ENCODE data around the gene MYH13. TPM values are rescaled to one million over a fixed set of nuclear protein-coding genes. Genes with fewer than 3 reads are reported as not detected.

The MYH13 gene
- total RNA-seq (2014; rRNA removed; shearing (Covaris generic)), result not detected in 2 replicates
- polyA plus RNA-seq (2016; fragmentation: Nextera tagmentation; extraction: Ambion mirVana), result 0.03 TPM in 1 of 2 replicates, not detected in the other

DNA sequence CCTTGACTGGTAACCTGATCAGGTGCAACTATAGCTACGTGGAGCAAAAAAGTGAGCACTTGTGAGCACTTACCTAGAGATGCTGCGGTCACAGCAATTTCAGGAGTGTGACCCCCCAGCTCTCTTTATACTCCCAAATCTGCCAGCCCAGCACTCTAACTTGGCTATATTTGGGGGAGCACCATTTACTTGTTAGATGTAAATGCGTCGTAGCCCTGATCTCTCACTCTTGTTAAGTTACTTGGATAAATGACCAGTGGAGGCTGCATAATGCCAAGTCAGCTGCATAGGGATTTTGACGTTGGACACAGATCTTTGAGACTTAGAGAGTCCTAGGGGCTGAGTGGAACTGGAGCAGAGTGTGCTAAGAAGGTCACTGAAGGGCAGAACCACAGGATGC lies at the start of gene MYH13:
Gene MYH13 (minus strand): TSS at position 101 of the 400 bp plus-strand sequence. CDS start 8,476 bp downstream, outside the sequence.
- Histone ChIP-seq H3K4me1 (ENCODE audit: insufficient read depth) (no peaks in the 10 kb centered on the region), H4K20me1 (ENCODE audit: insufficient read depth) (no peaks in the 10 kb centered on the region), H3K79me2 (ENCODE audit: insufficient read depth) (no peaks in the 10 kb centered on the region), H2AFZ (no peak within 1 kb of the TSS), H3K27ac (no peak within 1 kb of the TSS), H3K27me3 (replicated peaks; ENCODE audit: insufficient read depth) (peaks cover 26% of the 10 kb centered on the region; the same call in 1 of the 2 replicates), H3K4me2 (ENCODE audit: unreplicated experiment) (no peak within 1 kb of the TSS), H3F3A (ENCODE audit: insufficient read depth) (no peaks in the 10 kb centered on the region), H3K36me3 (ENCODE audit: low read depth) (no peaks in the 10 kb centered on the region), H3K9ac (no peak within 1 kb of the TSS), H3K4me3 (no peak within 1 kb of the TSS), H3K9me2 (ENCODE audit: insufficient read depth) (no peaks in the 10 kb centered on the region), H3K9me3 (ENCODE audit: low read depth) (no peaks in the 10 kb centered on the region)
- in situ Hi-C loops (cut with MboI), result no loop called here
- DNase-seq, result no peak
- TF ChIP-seq EZH2phosphoT487 (IDR thresholded peaks at IDR 0.05; ENCODE audit: insufficient read depth, low read depth) (no peak), EZH2 (IDR thresholded peaks at IDR 0.05; ENCODE audit: insufficient read depth, poor library complexity, severe bottlenecking) (no peak)
- WGBS, 2 experiments (ENCODE audit: low coverage in 1 of 2, low lambda C conversion rate in 2 of 2, missing lambda C conversion rate in 2 of 2), result 54 to 62% methylated on average over 5 of the region's 5 CpGs

DNA sequence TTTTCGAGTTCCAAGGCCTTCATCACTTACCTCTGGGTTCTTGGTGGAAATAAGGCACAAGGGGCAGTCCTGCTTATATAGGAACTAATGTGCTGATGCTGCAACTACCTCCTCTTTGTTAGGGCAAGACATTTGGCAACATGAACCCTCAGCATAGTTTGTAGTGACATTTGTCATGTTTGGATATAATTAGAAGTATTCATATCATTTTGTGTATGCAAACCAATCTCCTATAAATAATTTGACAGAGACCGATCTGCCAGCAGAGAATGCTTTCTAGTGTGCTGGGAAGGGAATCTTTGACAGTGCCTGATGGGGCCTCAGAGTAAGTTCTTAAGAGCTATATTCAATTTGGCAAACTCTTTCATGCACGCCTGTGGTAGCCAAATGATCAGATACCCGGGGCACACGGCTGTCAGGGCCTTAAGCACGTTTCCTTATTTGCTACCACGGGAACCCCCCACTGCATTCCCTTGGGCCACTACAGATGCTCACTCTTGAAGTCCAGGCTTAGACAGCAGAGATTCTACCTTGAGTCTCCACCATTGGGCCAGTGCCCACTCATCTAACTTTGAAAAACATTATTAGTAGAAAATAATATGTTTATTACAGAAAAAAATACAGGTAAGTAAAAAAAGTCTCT lies 49.2 kb upstream of the MYH13 start, which contains the start of gene MYH8:
Gene MYH8 (minus strand): TSS at position 51 of the 643 bp plus-strand sequence. CDS start 1,723 bp downstream, outside the sequence.
- no peaks in the 10 kb centered on the region for H4K20me1 ChIP-seq (ENCODE audit: insufficient read depth)
- H3K4me2 ChIP-seq (ENCODE audit: unreplicated experiment), result no peak within 1 kb of the TSS
- 26 to 31% methylated on average over 7 of the region's 7 CpGs for WGBS, 2 experiments (ENCODE audit: low coverage in 1 of 2, low lambda C conversion rate in 2 of 2, missing lambda C conversion rate in 2 of 2)
- H3K4me3 ChIP-seq, result no peak within 1 kb of the TSS
- H3K79me2 ChIP-seq (ENCODE audit: insufficient read depth), result no peaks in the 10 kb centered on the region
- H3K4me1 ChIP-seq (ENCODE audit: insufficient read depth), result no peaks in the 10 kb centered on the region
- H3K9me2 ChIP-seq (ENCODE audit: insufficient read depth), result no peaks in the 10 kb centered on the region
- H3K27ac ChIP-seq, result no peak within 1 kb of the TSS
- no peak for DNase-seq
- no peak for TF ChIP-seq EZH2phosphoT487 (IDR thresholded peaks at IDR 0.05; ENCODE audit: insufficient read depth, low read depth)
- no peak for TF ChIP-seq EZH2 (IDR thresholded peaks at IDR 0.05; ENCODE audit: insufficient read depth, poor library complexity, severe bottlenecking)
- H3F3A ChIP-seq (ENCODE audit: insufficient read depth), result no peaks in the 10 kb centered on the region
- H3K36me3 ChIP-seq (ENCODE audit: low read depth), result no peaks in the 10 kb centered on the region
- H3K9ac ChIP-seq, result no peak within 1 kb of the TSS
- H2AFZ ChIP-seq, result no peak within 1 kb of the TSS
- no peaks in the 10 kb centered on the region for H3K9me3 ChIP-seq (ENCODE audit: low read depth)
- in situ Hi-C loops (cut with MboI), result no loop called here
- 0 out of 2 replicates have a peak, but pooled peaks cover 6% of the 10 kb centered on the region for H3K27me3 ChIP-seq (replicated peaks; ENCODE audit: insufficient read depth)

DNA sequence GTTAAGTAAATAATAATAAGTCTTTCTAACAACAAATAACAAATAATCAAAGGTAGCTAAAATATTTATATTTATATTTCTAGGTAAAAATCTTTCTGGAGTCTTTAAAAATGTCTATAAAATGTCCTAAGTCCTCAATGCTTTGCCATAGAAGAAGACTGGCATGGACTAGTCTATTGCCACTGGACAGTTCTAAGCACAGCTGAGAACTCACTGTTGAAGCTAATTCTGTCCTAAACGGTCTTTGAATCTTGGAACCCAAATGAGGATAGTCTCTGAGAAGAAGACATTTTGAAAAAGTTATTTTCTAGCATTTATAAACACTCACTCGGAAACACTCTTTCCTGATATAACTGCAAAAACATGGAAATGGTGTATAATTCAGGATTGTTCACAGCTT lies 48.4 kb upstream of the MYH13 start:
- no peaks in the 10 kb centered on the region for H3F3A ChIP-seq (ENCODE audit: insufficient read depth)
- DNase-seq, result no peak
- H3K9ac ChIP-seq, result no peak overlapping the region
- H3K4me3 ChIP-seq, result no peak overlapping the region
- no peaks in the 10 kb centered on the region for H4K20me1 ChIP-seq (ENCODE audit: insufficient read depth)
- H3K36me3 ChIP-seq (ENCODE audit: low read depth), result no peaks in the 10 kb centered on the region
- H3K27ac ChIP-seq, result no peak overlapping the region
- WGBS, 2 experiments (ENCODE audit: low coverage in 1 of 2, low lambda C conversion rate in 2 of 2, missing lambda C conversion rate in 2 of 2), result 29 to 31% methylated on average over 2 of the region's 2 CpGs
- H2AFZ ChIP-seq, result no peak overlapping the region
- H3K4me1 ChIP-seq (ENCODE audit: insufficient read depth), result no peaks in the 10 kb centered on the region
- H3K27me3 ChIP-seq (replicated peaks; ENCODE audit: insufficient read depth), result 0 out of 2 replicates have a peak, but pooled peaks cover 6% of the 10 kb centered on the region
- TF ChIP-seq EZH2phosphoT487 (IDR thresholded peaks at IDR 0.05; ENCODE audit: insufficient read depth, low read depth) (no peak), EZH2 (IDR thresholded peaks at IDR 0.05; ENCODE audit: insufficient read depth, poor library complexity, severe bottlenecking) (no peak)
- no peaks in the 10 kb centered on the region for H3K9me2 ChIP-seq (ENCODE audit: insufficient read depth)
- H3K9me3 ChIP-seq (ENCODE audit: low read depth), result no peaks in the 10 kb centered on the region
- no peaks in the 10 kb centered on the region for H3K79me2 ChIP-seq (ENCODE audit: insufficient read depth)
- in situ Hi-C loops (cut with MboI), result no loop called here
- no peak overlapping the region for H3K4me2 ChIP-seq (ENCODE audit: unreplicated experiment)

DNA sequence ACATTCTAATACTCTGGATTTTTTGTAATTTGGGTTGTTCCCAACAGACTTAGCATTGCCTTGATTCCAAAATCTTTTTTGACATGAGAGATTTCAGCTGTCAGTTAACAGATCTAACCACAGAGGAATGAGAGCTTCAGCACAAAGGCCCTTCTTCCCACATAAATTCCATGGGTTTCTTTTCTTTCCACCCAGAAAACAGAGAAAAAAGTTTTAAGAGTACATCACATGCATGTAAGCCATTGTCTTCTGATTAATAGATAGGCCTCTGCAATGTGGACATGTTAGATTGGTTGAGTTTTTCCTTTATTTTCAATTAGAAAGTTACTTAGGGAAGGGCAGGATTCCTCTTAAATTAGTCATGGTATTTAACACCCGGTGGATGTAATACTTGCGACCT lies 48.0 kb upstream of the MYH13 start:
- H3K79me2 ChIP-seq (ENCODE audit: insufficient read depth), result no peaks in the 10 kb centered on the region
- no peak overlapping the region for H2AFZ ChIP-seq
- 64 to 68% methylated on average over 2 of the region's 2 CpGs for WGBS, 2 experiments (ENCODE audit: low coverage in 1 of 2, low lambda C conversion rate in 2 of 2, missing lambda C conversion rate in 2 of 2)
- TF ChIP-seq EZH2 (IDR thresholded peaks at IDR 0.05; ENCODE audit: insufficient read depth, poor library complexity, severe bottlenecking) (no peak), EZH2phosphoT487 (IDR thresholded peaks at IDR 0.05; ENCODE audit: insufficient read depth, low read depth) (no peak)
- no peaks in the 10 kb centered on the region for H3K4me1 ChIP-seq (ENCODE audit: insufficient read depth)
- no peaks in the 10 kb centered on the region for H3F3A ChIP-seq (ENCODE audit: insufficient read depth)
- H3K36me3 ChIP-seq (ENCODE audit: low read depth), result no peaks in the 10 kb centered on the region
- H3K27ac ChIP-seq, result no peak overlapping the region
- no peak overlapping the region for H3K9ac ChIP-seq
- H3K4me3 ChIP-seq, result no peak overlapping the region
- in situ Hi-C loops (cut with MboI), result no loop called here
- no peaks in the 10 kb centered on the region for H3K9me2 ChIP-seq (ENCODE audit: insufficient read depth)
- DNase-seq, result no peak
- no peaks in the 10 kb centered on the region for H3K9me3 ChIP-seq (ENCODE audit: low read depth)
- no peak overlapping the region for H3K4me2 ChIP-seq (ENCODE audit: unreplicated experiment)
- no peaks in the 10 kb centered on the region for H4K20me1 ChIP-seq (ENCODE audit: insufficient read depth)
- 0 out of 2 replicates have a peak, but pooled peaks cover 6% of the 10 kb centered on the region for H3K27me3 ChIP-seq (replicated peaks; ENCODE audit: insufficient read depth)
